Activated T-cell treated with anti-CD3 and anti-CD28 coated beads, Interleukin-2, amount 50 U/mL, for 1 hour (primary cell): ENCODE data around the gene EIF4E.
"Not testable (repeated sequence)": the region's sequence is repeated elsewhere in the genome, so short reads cannot be mapped to it uniquely, and the experiment has no call there.

ENCODE experiments used
- DNase-seq: peaks from one replicate; pipeline ENCODE4 v3.0.0-alpha.2; 2020

The EIF4E gene

DNA sequence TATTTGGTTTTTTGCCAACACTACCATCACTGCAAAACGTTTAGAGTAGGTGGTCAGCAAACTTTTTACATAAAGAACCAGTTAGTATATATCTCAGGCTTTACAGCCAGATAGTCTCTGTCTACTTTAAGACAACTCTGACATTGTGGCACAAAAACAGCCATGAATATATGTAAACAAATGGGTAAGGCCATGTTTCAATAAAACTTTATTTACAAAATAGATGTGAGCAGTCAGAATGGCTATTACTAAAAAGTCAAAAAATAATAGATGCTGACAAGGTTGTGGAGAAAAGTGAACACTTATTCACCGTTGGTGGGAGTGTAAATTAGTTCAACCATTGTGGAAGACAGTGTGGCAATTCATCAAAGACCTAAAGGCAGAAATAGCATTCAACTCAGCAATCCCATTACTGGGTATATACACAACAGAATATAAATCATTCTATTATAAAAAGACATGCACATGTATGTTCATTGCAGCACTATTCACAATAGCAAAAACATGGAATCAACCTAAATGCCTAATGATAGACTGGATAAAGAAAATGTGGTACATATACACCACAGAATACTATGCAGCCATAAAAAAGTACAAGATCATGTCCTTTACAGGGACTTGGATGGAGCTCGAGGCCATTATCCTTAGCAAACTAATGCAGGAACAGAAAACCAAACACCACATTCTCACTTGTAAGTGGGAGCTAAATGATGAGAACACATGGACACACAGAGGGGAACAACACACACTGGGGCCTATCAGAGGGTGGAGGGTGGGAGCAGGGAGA lies 56.6 kb downstream of the EIF4E start:
- not testable (repeated sequence) for DNase-seq

DNA sequence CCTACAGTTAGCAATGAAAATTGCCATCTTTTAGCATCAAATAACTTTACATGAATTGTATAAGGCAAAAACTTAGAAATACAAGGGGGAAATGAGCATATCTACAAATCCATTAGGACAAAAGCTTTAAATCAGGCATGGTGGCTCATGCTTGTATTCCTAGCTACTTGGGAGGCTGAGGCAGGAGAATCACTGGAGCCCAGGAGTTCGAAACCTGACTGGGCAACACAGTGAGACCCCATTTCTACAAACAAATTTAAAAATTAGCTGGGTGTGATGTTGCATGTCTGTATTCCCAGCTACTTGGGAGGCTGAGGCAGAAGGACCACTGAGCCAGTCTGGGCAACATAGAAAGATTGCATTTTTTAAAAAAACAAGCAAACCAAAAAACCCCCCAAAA lies 61.3 kb downstream of the EIF4E start:
- DNase-seq, result no peak

- no peak for DNase-seq
Measured at GRCh38 chr4:98865059-98865458, 63.9 kb downstream of the EIF4E start.

DNA sequence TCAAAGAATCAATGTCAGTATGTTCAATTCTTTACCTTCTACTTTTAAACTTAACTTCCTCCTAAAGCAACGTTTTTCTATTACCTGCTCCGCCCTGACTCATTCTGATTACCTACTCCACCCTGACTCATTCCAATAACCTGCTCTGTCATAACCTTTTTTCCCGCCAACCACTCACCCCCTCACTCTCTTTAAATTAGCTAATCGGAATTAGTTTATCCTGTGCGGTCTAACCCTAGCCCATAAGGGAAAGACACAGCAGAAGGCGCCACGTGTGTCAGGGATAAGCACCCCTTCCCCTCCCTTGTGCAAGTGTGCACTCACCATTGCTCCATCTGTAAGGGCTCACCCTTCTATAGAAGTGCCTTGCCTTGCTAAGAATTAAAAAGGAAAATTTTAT lies 64.4 kb downstream of the EIF4E start:
- no peak for DNase-seq

- no peak for DNase-seq
Measured at GRCh38 chr4:98862371-98862770, 66.6 kb downstream of the EIF4E start.

GRCh38 chr4:98861100-98861884 lies 67.6 kb downstream of the EIF4E start:
- DNase-seq, result no peak

GRCh38 chr4:98851806-98852205 lies 77.1 kb downstream of the EIF4E start:
- no peak for DNase-seq

DNA sequence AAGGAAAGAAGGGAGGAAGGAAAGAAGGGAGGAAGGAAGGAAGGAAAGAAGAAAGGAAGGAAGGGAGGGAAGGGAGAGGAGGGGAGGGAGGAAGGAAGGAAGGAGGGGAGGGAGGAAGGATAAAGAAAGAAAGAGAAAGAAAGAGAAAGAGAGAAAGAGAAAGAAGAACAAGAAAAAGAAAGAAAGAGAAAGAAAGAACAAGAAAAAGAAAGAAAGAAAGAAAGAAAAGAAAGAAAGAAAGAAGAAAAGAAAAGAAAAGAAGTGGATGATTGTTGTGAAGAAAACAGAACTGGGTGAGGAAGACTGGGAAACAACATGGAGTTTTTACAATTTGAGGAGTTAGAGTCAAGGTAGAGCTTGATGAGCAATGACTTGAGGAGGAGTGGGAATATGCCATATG lies 78.0 kb downstream of the EIF4E start:
- DNase-seq, result no peak

DNA sequence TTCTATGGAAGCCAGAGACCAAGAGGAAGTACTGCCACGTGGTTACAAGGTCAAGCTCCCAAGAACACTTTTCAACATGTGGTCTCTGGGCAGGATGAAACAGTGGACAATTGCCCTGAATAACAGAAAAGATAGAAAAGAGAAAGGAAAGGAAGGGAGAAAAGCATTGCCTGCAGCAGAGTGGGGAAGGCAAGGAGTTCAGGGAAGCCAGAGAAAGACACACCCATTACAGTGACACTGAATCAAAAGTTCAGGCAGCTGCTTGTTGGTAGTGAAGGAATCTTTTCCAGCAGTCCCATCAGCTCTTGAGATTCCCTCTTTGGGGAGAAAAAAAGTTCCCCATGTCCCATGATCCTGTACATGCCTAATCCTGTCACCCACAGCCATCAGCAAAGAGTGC lies 80.5 kb downstream of the EIF4E start:
- DNase-seq, result no peak

DNA sequence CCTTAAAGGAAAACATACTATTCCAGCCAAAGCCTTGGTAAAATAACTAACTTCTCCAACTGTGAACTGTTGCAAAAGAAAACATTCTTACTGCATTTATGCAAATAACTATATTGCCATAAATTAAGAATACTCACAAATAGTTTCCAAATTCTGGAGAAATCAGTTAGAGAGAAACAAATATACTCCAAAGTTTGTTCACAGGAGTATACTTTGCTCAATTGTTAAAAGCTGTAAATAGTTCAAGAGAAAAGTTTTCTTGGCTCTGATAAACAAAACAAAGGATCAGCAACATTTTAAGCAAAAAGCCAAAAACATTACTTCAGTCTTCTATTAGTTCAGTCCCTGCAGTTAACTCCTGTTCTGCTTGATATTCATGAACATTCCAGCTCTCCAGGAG lies 83.0 kb downstream of the EIF4E start:
- no peak for DNase-seq

DNA sequence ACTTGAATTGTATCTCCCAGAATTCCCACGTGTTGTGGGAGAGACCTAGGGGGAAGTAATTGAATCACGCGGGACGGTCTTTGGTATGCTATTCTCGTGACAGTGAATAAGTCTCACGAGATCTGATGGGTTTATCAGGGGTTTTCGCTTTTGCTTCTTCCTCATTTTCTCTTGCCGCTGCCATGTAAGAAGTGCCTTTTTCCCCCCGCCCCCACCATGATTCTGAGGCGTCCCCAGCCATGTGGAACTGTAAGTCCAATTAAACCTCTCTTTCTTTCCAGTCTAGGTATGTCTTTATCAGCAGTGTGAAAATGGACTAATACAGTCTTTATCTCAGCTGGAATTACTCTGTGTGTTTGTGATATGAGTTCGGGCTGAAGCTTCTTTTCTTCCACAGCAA lies 86.0 kb downstream of the EIF4E start:
- not testable (repeated sequence) for DNase-seq

DNA sequence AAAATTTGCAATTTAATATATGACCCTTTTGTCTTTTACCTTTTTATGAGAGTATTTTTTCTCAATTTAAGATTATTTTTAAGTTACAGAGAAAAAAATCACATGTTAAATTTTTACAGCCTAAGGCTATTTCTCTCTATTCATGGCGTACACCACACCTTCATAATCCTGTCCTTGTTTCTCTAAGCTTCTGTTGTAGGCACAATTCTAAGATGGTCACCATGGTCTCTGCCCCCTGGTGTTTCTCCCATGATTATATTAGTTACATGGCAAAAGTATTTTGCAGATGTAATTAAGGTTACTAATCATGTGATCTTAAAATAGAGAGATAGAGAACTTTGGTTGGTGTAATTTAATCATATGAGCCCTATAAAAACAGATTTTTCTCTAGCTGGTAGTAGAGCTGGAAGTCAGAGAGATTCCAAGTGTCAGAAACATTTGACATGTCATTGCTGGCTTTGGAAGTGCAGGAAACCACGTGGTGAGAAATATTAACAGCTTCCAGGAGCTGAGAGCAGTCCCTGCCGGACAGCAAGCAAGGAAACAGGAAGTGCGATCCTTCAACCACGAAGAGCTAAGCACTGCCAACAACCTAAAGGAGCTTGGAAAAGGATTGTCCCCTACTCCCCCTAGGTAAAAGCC lies 89.8 kb downstream of the EIF4E start:
- DNase-seq, result no peak

- no peak for DNase-seq
Measured at GRCh38 chr4:98838531-98838930, 90.4 kb downstream of the EIF4E start.

- DNase-seq, result no peak
Measured at GRCh38 chr4:98833384-98833783, 95.5 kb downstream of the EIF4E start.

DNA sequence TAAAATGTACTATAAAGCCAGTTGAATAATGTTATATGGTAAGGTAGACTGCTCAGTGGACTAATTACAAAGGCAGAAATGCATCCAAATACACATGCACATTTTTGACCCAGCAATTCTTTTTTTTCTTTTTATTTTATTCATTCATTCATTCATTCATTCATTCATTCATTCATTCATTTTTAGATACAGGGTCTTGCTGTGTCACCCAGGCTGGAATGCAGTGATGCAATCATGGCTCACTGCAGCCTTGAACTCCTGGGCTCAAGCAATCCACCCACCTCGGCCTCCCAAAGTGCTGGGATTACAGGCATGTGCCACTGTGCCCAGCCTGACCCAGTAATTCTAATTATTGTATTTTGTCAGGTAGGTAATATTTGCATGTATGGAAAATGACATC lies 97.9 kb downstream of the EIF4E start:
- DNase-seq, result not testable (repeated sequence)
